Stimulated activated CD4-positive, alpha-beta T cell treated with anti-CD3 and anti-CD28 coated beads, Interleukin-1b, Interleukin-23, amount 100 ng/mL, for 1 hour (primary cell): ENCODE measurements around the gene ANKRD18B.
"Not testable (repeated sequence)": the region's sequence is repeated elsewhere in the genome, so short reads cannot be mapped to it uniquely, and the experiment has no call there.

Experiments
- DNase-seq, 2 donors: peaks; one replicate each; pipeline ENCODE4 v3.0.0-alpha.2; 2020; ENCODE audit warnings: low read depth in 2 of 2

ANKRD18B gene

DNA sequence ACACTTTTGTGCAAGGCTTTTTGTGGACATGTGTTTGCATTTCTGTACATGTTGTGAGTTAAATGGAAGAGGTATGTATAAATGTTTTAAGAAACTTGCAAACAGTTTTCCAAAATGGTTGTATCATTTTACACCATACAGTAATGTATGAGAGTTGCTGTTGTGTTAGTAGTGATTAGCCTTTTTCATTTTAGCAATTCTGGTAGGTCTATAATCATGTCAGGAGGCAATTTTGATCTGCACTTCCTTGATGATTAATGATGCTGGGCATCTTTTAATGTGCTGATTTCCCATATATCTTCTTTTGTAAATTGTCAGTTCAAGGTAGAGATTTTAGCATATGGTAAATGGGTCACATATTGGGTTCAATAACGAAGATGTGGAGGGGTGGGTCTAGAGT lies 87.3 kb downstream of the ANKRD18B start:
- no peak for DNase-seq

GRCh38 chr9:33612410-33612809 lies 88.4 kb downstream of the ANKRD18B start:
- DNase-seq: not testable (repeated sequence)

DNA sequence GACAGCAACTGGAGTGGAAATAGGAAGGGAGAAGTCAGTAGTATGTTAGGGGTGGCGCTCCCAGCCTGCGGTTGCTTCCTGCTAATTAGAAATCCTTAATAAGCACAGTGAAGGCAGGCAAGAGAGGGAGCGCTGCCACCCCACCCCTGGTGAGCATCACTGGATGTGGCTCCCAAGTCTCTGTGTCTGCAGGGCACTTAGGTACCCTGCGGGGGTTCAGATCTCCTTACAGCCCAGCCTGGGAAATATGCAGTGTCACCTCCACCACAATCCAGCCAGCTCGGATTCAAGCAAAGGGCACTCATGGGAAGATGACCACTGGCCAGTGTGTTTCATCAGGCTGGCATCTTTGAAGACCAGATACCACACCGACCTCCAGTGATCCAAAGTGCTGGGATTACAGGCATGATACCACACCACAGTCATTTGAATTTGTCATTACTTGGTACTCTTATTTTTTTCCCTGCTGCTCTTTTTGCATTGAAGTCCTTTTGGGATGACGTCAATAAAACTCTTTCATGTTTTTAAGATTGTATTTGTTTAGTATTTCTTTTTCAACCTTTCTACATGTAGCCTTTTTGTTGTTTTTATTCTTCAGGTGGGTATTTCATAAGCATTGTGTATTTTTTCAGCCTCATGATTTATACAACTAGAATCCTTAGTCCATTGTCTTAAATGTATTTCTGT lies 90.1 kb downstream of the ANKRD18B start:
- DNase-seq: no peak

GRCh38 chr9:33618370-33618769 lies 94.3 kb downstream of the ANKRD18B start:
- DNase-seq: not testable (repeated sequence)

GRCh38 chr9:33619666-33620404 lies 95.8 kb downstream of the ANKRD18B start:
- no peak for DNase-seq

DNA sequence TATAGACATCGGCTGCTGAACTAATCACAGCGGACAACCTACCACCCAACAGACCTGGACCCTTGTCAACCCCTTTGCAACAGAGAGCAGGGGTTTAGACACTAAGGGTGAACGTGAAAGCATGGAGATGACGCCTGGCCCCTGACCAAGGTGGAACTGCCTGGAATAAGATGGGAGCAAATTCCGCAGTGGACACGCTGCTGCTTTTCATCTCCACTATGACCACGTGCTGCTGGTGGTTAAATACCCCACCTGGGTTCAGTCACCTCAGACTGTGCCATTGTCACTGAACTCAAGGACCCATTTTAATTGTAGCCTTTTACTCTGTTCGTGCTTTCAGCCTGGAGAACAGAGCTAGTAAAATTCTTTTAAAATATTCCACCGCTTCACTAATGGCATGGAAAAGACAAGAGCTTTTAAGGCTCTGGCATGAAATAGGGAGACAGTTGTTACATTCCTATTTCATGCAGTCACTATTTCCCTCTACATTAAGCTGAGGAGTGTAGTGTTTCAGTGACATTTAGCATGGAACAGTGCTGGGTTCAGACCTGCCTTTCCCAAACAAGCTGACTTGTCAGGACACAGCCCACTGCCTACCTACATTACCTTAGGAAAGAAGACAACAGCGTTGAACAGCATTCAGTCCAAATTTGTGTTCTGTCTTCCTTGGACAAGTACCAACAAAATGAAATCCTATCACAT lies 96.8 kb downstream of the ANKRD18B start:
- DNase-seq: no peak
